ENCODE data around the gene DDOST. TPM values are rescaled to one million over a fixed set of nuclear protein-coding genes. Genes with fewer than 3 reads are reported as not detected.
A peak's percentile ranks its signal among the peaks of the same experiment; 100 is the strongest.

The DDOST gene
- total and polyA plus RNA-seq, 9 donors, result 114 to 169 (median 142) TPM

DNA sequence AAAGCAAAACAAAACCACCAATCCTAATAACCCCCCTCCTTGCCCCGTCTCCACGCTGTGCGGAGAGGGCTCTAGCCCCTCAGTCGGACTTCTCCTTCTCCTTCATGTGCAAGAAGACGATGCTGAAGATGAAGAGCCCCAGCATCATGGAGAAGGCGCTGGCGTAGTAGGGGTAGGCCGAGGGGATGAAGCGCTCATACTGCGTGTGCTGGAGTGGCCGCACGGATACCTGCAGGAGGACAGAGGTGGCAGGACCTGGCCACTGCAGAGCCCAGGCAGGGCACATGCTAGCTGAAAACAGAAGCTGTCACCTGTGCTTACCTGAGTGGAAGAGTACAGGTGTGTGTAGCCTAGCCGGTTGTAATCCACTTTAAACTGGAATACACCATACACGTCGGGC lies 8.9 kb downstream of the DDOST start:
- H3K27ac ChIP-seq (ENCODE audit: low read length), result no peak overlapping the region
- H3K36me3 ChIP-seq (ENCODE audit: control insufficient read depth, insufficient read depth, low read length), result peaks cover 80% of the 10 kb centered on the region
- no peak for DNase-seq
- no peaks in the 10 kb centered on the region for H3K9me3 ChIP-seq (replicated peaks; ENCODE audit: control insufficient read depth, low read depth, low read length)
- H3K4me1 ChIP-seq (ENCODE audit: control insufficient read depth, insufficient read depth, low read length), result no peaks in the 10 kb centered on the region
- H3K27me3 ChIP-seq (ENCODE audit: control insufficient read depth, insufficient read depth, low read length), result no peaks in the 10 kb centered on the region
- no peak overlapping the region for H3K4me3 ChIP-seq (ENCODE audit: low read length)
- 93% methylated on average over 11 of the region's 15 CpGs for WGBS (ENCODE audit: insufficient coverage)

DNA sequence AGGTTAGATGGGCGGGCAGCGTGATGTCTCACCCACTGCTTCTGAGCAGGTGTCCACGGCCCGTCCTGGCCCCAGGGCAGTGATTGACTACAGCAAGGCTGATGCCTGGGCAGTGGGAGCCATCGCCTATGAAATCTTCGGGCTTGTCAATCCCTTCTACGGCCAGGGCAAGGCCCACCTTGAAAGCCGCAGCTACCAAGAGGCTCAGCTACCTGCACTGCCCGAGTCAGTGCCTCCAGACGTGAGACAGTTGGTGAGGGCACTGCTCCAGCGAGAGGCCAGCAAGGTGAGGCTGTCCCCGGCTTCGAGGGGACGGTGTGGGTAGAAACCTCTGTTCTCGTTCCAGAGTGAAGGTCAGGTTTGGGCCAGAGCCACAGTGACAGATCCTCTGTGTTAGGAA lies 12.2 kb downstream of the DDOST start:
- no peaks in the 10 kb centered on the region for H3K27me3 ChIP-seq (ENCODE audit: control insufficient read depth, insufficient read depth, low read length)
- no peaks in the 10 kb centered on the region for H3K4me1 ChIP-seq (ENCODE audit: control insufficient read depth, insufficient read depth, low read length)
- 94% methylated on average over 15 of the region's 15 CpGs for WGBS (ENCODE audit: insufficient coverage)
- H3K27ac ChIP-seq (ENCODE audit: low read length), result no peak overlapping the region
- no peak overlapping the region for H3K4me3 ChIP-seq (ENCODE audit: low read length)
- DNase-seq, result no peak
- peaks cover 69% of the 10 kb centered on the region for H3K36me3 ChIP-seq (ENCODE audit: control insufficient read depth, insufficient read depth, low read length)
- H3K9me3 ChIP-seq (replicated peaks; ENCODE audit: control insufficient read depth, low read depth, low read length), result no peaks in the 10 kb centered on the region

DNA sequence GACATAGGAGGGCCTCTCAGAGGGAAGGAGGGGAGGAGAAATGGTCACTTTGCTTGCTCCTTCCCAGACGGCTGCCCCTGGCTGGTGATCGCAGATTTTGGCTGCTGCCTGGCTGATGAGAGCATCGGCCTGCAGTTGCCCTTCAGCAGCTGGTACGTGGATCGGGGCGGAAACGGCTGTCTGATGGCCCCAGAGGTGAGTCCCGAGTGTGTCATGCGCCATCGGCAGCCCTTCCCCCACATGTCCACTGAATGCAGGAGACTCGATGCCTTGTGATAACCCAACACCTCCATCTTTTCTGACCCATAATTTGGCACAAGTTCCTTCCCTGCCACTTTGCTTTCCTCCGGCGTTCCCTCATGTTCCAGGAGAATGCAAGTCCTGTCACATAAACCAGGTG lies 12.7 kb downstream of the DDOST start:
- Histone ChIP-seq H3K27ac (ENCODE audit: low read length) (no peak overlapping the region), H3K27me3 (ENCODE audit: control insufficient read depth, insufficient read depth, low read length) (no peaks in the 10 kb centered on the region), H3K9me3 (replicated peaks; ENCODE audit: control insufficient read depth, low read depth, low read length) (no peaks in the 10 kb centered on the region), H3K4me1 (ENCODE audit: control insufficient read depth, insufficient read depth, low read length) (no peaks in the 10 kb centered on the region), H3K4me3 (ENCODE audit: low read length) (no peak overlapping the region), H3K36me3 (ENCODE audit: control insufficient read depth, insufficient read depth, low read length) (peaks cover 67% of the 10 kb centered on the region)
- no peak for DNase-seq
- 86% methylated on average over 13 of the region's 13 CpGs for WGBS (ENCODE audit: insufficient coverage)

DNA sequence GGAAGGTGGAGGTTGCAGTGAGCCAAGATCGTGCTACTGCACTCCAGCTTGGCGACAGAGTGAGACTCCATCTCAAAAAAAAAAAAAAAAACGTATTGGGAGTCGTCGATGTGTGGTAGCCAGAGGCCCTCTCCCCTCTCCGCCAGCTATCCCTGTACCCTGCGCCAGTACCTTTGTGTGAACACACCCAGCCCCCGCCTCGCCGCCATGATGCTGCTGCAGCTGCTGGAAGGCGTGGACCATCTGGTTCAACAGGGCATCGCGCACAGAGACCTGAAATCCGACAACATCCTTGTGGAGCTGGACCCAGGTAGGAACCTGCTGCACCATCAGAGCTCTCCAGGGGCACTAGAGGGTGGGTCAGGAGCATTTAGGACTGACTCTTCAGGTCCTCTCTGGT lies 15.8 kb downstream of the DDOST start:
- Histone ChIP-seq H3K4me3 (ENCODE audit: low read length) (no peak overlapping the region), H3K9me3 (replicated peaks; ENCODE audit: control insufficient read depth, low read depth, low read length) (no peaks in the 10 kb centered on the region), H3K27me3 (ENCODE audit: control insufficient read depth, insufficient read depth, low read length) (no peaks in the 10 kb centered on the region), H3K36me3 (ENCODE audit: control insufficient read depth, insufficient read depth, low read length) (peaks cover 65% of the 10 kb centered on the region), H3K27ac (ENCODE audit: low read length) (no peak overlapping the region), H3K4me1 (ENCODE audit: control insufficient read depth, insufficient read depth, low read length) (no peaks in the 10 kb centered on the region)
- 79% methylated on average over 9 of the region's 14 CpGs for WGBS (ENCODE audit: insufficient coverage)
- DNase-seq, result no peak

DNA sequence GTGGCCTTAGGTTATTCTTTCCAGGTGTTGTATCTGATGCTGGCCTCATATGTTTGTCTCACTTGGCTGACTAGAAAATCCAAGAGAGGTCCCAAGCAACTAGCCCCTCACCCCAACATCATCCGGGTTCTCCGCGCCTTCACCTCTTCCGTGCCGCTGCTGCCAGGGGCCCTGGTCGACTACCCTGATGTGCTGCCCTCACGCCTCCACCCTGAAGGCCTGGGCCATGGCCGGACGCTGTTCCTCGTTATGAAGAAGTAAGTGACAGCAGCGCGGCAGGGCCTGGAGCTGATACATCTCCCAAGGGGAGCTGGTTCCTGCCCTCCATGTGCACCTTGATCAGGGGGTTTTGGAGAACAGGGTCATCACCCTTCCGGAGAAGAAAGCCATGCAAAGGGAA lies 16.8 kb downstream of the DDOST start:
- Histone ChIP-seq H3K9me3 (replicated peaks; ENCODE audit: control insufficient read depth, low read depth, low read length) (no peaks in the 10 kb centered on the region), H3K36me3 (ENCODE audit: control insufficient read depth, insufficient read depth, low read length) (peaks cover 67% of the 10 kb centered on the region), H3K27ac (ENCODE audit: low read length) (no peak overlapping the region), H3K4me1 (ENCODE audit: control insufficient read depth, insufficient read depth, low read length) (no peaks in the 10 kb centered on the region), H3K4me3 (ENCODE audit: low read length) (no peak overlapping the region), H3K27me3 (ENCODE audit: control insufficient read depth, insufficient read depth, low read length) (no peaks in the 10 kb centered on the region)
- DNase-seq, result no peak
- WGBS (ENCODE audit: insufficient coverage), result 91% methylated on average over 12 of the region's 13 CpGs

DNA sequence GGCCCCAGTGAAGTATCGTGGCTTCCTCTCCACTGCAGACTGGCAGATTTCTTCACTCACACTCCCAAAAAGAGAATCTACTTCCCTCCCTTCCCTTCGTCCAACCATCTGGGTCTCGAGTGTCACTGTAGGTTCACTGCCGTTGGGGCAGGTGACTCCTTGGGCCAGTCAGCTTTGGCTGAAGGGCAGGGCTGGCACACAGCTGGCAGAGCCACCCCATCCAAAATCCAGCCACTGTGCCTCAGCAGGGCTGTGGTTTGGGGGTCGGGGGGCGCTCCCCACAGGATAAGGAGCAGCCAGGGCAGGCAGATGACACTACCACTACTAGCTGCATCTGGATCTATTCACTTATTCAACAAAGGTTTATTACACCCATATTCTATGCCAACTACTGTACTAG lies 18.1 kb downstream of the DDOST start:
- H3K36me3 ChIP-seq (ENCODE audit: control insufficient read depth, insufficient read depth, low read length), result peaks cover 68% of the 10 kb centered on the region
- no peak for DNase-seq
- 78% methylated on average over 6 of the region's 6 CpGs for WGBS (ENCODE audit: insufficient coverage)

DNA sequence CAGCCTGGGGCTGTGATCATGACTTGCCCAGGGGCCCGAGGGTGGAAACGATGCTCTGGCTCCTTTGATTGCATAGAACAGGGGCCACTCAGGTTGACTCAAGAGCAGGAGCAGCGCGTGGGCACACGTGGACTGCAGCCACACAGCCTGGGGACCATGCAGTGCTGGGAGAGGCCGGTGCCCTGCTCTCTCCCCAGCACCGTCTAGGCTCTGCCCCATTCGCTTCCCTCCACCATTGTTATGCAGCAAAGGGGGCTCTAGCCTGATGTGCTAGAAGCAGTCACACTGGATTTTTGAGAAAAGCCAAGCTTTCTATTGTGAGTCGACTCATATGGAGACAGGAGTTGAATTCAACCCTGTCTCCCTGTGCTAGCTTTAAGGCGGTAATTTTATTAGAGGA lies 19.2 kb downstream of the DDOST start:
- Histone ChIP-seq H3K9me3 (replicated peaks; ENCODE audit: control insufficient read depth, low read depth, low read length) (no peaks in the 10 kb centered on the region), H3K4me1 (ENCODE audit: control insufficient read depth, insufficient read depth, low read length) (no peaks in the 10 kb centered on the region), H3K4me3 (ENCODE audit: low read length) (no peak overlapping the region), H3K27ac (ENCODE audit: low read length) (no peak overlapping the region), H3K36me3 (ENCODE audit: control insufficient read depth, insufficient read depth, low read length) (peaks cover 70% of the 10 kb centered on the region), H3K27me3 (ENCODE audit: control insufficient read depth, insufficient read depth, low read length) (no peaks in the 10 kb centered on the region)
- WGBS (ENCODE audit: insufficient coverage), result 77% methylated on average over 7 of the region's 10 CpGs
- no peak for DNase-seq

More for the DNA sequence above, 18.1 kb downstream of the DDOST start:
- Histone ChIP-seq H3K27ac (ENCODE audit: low read length) (no peak overlapping the region), H3K4me1 (ENCODE audit: control insufficient read depth, insufficient read depth, low read length) (no peaks in the 10 kb centered on the region), H3K4me3 (ENCODE audit: low read length) (no peak overlapping the region), H3K9me3 (replicated peaks; ENCODE audit: control insufficient read depth, low read depth, low read length) (no peaks in the 10 kb centered on the region), H3K27me3 (ENCODE audit: control insufficient read depth, insufficient read depth, low read length) (no peaks in the 10 kb centered on the region)

DNA sequence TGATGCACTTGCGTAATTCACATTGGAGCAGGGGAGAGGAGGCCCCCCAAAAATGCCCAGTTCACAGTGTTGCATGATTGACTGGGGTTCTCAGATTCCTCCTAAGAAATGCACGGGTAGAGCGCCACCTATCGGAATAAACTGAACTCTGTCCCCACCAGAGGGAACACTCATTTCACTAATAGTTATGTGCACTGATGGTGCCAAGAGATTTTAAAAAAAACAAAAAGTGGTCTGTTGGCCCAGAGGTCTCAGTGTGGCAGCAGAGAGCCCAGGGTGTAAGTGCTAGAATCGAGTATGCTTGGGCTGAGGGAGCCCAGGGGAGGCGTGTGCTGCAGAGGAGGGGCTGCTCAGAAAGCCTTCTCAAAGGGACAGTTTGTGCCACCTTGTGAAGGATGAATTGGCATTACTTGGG lies 21.0 kb downstream of the DDOST start:
- 53% methylated on average over 3 of the region's 6 CpGs for WGBS (ENCODE audit: insufficient coverage)
- no peak overlapping the region for H3K27ac ChIP-seq (ENCODE audit: low read length)
- peak; percentile 55 for DNase-seq
- H3K9me3 ChIP-seq (replicated peaks; ENCODE audit: control insufficient read depth, low read depth, low read length), result no peaks in the 10 kb centered on the region
- peaks cover 62% of the 10 kb centered on the region for H3K36me3 ChIP-seq (ENCODE audit: control insufficient read depth, insufficient read depth, low read length)
- H3K27me3 ChIP-seq (ENCODE audit: control insufficient read depth, insufficient read depth, low read length), result no peaks in the 10 kb centered on the region
- no peaks in the 10 kb centered on the region for H3K4me1 ChIP-seq (ENCODE audit: control insufficient read depth, insufficient read depth, low read length)
- no peak overlapping the region for H3K4me3 ChIP-seq (ENCODE audit: low read length)

DNA sequence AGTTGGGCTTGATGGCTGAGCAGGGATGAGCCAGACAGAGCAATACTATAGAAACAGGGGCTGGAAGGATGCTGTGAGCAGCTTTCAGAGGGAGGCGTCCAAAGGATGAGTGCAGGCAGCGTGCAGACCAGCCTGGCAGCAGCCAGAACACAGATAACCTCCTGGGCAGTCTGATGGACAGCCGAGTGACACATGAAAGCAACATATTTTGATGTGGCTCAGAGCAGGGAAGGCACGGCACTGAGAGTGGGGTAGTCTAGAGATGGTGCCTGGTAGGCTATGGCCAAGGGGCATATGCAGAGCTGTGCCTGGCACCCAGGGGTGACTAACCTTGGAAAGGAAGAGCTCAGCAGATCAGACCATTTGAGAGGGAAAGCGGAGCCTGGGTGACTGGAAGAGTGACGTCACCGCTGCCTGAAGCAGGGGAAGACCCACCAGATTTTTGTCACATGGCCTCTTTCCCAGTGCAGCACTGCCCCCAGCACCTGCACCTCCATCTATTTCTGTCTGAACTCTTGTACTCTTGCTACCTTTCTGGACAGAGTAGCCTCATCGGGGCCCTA lies 24.3 kb downstream of the DDOST start:
- peaks cover 40% of the 10 kb centered on the region for H3K36me3 ChIP-seq (ENCODE audit: control insufficient read depth, insufficient read depth, low read length)
- WGBS (ENCODE audit: insufficient coverage), result 90% methylated on average over 6 of the region's 8 CpGs
- no peak overlapping the region for H3K27ac ChIP-seq (ENCODE audit: low read length)

DNA sequence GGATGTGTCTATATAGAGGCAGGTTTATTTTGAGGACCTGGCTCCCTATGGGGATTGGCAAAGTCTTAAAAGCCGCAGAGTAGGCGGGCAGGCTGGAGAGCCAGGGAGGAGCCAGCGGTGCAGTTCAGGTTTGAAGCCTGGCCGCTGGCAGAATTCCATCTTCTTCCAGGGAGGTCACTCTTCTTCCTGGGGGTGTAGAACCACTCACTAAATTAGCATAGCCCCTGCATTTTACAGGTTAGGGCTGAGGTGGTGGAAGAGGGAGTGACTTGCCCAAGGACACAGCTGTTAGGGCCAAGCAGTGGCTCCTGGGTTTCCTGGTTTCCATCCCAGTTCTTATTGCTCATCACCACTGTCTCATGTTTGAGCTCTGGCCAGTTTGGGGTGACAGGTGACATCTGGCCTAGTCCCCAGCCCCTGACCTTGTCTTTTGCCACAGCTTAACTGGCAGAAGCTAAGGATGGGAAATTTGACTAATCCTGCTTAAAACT lies 26.5 kb downstream of the DDOST start:
- Histone ChIP-seq H3K36me3 (ENCODE audit: control insufficient read depth, insufficient read depth, low read length) (peaks cover 20% of the 10 kb centered on the region), H3K4me1 (ENCODE audit: control insufficient read depth, insufficient read depth, low read length) (peaks cover 11% of the 10 kb centered on the region), H3K4me3 (ENCODE audit: low read length) (peak overlapping the region; percentile 55), H3K27me3 (ENCODE audit: control insufficient read depth, insufficient read depth, low read length) (no peaks in the 10 kb centered on the region), H3K9me3 (replicated peaks; ENCODE audit: control insufficient read depth, low read depth, low read length) (no peaks in the 10 kb centered on the region), H3K27ac (ENCODE audit: low read length) (no peak overlapping the region)
- 7% methylated on average over 2 of the region's 4 CpGs for WGBS (ENCODE audit: insufficient coverage)
- peak; percentile 36 for DNase-seq

More for the DNA sequence above, 24.3 kb downstream of the DDOST start:
- peaks cover 11% of the 10 kb centered on the region for H3K4me1 ChIP-seq (ENCODE audit: control insufficient read depth, insufficient read depth, low read length)
- H3K27me3 ChIP-seq (ENCODE audit: control insufficient read depth, insufficient read depth, low read length), result no peaks in the 10 kb centered on the region
- DNase-seq, result no peak
- no peaks in the 10 kb centered on the region for H3K9me3 ChIP-seq (replicated peaks; ENCODE audit: control insufficient read depth, low read depth, low read length)
- no peak overlapping the region for H3K4me3 ChIP-seq (ENCODE audit: low read length)
